ENCODE data around the gene FAM118A. TPM values are rescaled to one million over a fixed set of nuclear protein-coding genes. Genes with fewer than 3 reads are reported as not detected.
A peak's percentile ranks its signal among the peaks of the same experiment; 100 is the strongest.

Gene FAM118A
- total and polyA plus RNA-seq, 8 donors, result 12.0 to 747 (median 53.7) TPM

DNA sequence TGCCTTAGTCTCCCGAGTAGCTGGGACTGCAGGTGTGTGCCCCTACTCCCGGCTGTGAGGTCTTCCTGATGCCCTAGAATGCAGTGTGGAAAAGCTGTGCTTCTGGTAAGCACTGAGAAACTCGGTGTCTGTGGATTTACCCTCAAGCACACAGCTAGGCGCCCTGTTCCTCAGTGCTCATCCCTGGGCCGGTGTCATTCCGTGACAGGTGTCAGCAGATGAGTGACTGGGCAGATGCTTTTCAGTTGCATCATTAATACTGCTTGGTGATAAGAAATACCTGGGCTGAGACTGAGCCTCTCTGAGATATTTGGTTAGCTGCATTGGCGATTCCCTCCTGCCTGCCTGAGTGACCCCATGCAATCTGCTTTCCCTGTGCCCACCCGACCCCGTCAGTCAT is 21.8 kb downstream of the FAM118A start:
- TF ChIP-seq, protein P1, sequence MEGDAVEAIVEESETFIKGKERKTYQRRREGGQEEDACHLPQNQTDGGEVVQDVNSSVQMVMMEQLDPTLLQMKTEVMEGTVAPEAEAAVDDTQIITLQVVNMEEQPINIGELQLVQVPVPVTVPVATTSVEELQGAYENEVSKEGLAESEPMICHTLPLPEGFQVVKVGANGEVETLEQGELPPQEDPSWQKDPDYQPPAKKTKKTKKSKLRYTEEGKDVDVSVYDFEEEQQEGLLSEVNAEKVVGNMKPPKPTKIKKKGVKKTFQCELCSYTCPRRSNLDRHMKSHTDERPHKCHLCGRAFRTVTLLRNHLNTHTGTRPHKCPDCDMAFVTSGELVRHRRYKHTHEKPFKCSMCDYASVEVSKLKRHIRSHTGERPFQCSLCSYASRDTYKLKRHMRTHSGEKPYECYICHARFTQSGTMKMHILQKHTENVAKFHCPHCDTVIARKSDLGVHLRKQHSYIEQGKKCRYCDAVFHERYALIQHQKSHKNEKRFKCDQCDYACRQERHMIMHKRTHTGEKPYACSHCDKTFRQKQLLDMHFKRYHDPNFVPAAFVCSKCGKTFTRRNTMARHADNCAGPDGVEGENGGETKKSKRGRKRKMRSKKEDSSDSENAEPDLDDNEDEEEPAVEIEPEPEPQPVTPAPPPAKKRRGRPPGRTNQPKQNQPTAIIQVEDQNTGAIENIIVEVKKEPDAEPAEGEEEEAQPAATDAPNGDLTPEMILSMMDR (IDR thresholded peaks at IDR 0.05), result no peak
- TF ChIP-seq POLR2A (IDR thresholded peaks at IDR 0.05), result no peak
- no peak for TF ChIP-seq EP300 (IDR thresholded peaks at IDR 0.05)
- no peak for TF ChIP-seq POLR2AphosphoS5 (IDR thresholded peaks at IDR 0.05)
- no peak for DNase-seq
- Histone ChIP-seq H3K27ac (no peak overlapping the region), H3K36me3 (peaks cover 23 to 89% (median 82%) of the 10 kb centered on the region in 4 donors), H3K4me3 (no peak overlapping the region), H3K27me3 (no peaks in the 10 kb centered on the region), H3K4me1 (peaks cover 3 to 29% (median 14%) of the 10 kb centered on the region in 4 donors), H3K9me3 (no peaks in the 10 kb centered on the region)
- intact Hi-C loops (cut with DNase I; ENCODE audit: low total_unique reads), result no loop called here
- 87 to 97% (median 95%) methylated on average over 8 to 9 of the region's 9 CpGs for WGBS, 5 donors

DNA sequence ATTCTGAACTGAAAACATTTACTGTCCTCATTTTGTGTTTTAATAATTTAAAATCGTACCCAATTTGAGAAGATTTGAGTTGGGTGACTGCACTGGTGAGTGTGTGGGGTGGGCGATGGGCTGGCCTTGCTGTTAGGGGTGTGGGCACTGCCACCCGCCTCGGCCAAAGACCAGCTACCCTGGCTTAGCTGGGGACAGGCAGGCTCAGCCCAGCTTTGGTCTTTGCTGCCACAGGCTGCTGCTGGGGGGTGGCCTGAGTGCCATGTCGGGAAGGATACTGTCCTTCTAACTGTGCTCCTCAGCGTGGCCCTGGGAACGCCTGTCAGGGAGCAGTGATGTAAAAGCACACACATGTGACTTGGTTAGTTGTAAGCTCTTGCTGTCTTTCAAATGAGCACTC is 22.3 kb downstream of the FAM118A start:
- WGBS, 5 donors, result 94 to 100% (median 95%) methylated on average over 7 of the region's 7 CpGs
- intact Hi-C loops (cut with DNase I; ENCODE audit: low total_unique reads), result no loop called here
- no peak for TF ChIP-seq POLR2A (IDR thresholded peaks at IDR 0.05)
- TF ChIP-seq, protein P1 (IDR thresholded peaks at IDR 0.05), result no peak
- no peak for TF ChIP-seq EP300 (IDR thresholded peaks at IDR 0.05)
- TF ChIP-seq POLR2AphosphoS5 (IDR thresholded peaks at IDR 0.05), result no peak

DNA sequence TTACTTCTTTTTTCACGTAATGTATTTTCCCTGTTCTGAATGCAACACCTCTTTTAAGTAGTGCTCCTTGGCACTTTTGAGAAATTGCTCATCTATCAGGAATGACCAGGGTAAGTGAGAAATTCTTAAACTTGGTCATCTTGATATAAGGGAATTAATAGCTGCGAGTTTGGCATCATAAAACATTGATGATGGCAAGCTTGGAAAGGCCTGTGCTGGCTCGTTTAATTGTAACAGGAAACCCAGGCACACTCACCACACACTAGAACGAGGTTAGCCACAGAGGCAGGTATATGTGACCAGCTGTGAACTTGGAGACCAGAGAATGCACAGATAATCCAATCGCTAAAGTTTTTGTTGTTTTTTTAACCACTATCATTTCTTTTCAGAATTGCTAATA is 24.3 kb downstream of the FAM118A start:
- H3K4me3 ChIP-seq, result no peak overlapping the region
- H3K27me3 ChIP-seq, result no peaks in the 10 kb centered on the region
- TF ChIP-seq POLR2AphosphoS5 (IDR thresholded peaks at IDR 0.05) (no peak), POLR2A (IDR thresholded peaks at IDR 0.05) (no peak), EP300 (IDR thresholded peaks at IDR 0.05) (no peak)
- TF ChIP-seq, protein P1 (IDR thresholded peaks at IDR 0.05), result no peak
- DNase-seq, result no peak
- H3K36me3 ChIP-seq, result peaks cover 15 to 89% (median 77%) of the 10 kb centered on the region in 4 donors
- no peak overlapping the region for H3K27ac ChIP-seq
- no peaks in the 10 kb centered on the region for H3K9me3 ChIP-seq
- intact Hi-C loops (cut with DNase I; ENCODE audit: low total_unique reads), result no loop called here
- 27 to 48% (median 39%) methylated on average over 5 of the region's 5 CpGs for WGBS, 5 donors
- peaks cover 16 to 38% (median 26%) of the 10 kb centered on the region in 4 donors for H3K4me1 ChIP-seq

More for the DNA sequence above, 22.3 kb downstream of the FAM118A start:
- Histone ChIP-seq H3K9me3 (no peaks in the 10 kb centered on the region), H3K27me3 (no peaks in the 10 kb centered on the region), H3K4me3 (no peak overlapping the region), H3K27ac (no peak overlapping the region), H3K4me1 (peaks cover 8 to 34% (median 19%) of the 10 kb centered on the region in 4 donors), H3K36me3 (peaks cover 22 to 92% (median 81%) of the 10 kb centered on the region in 4 donors)
- DNase-seq, result no peak

DNA sequence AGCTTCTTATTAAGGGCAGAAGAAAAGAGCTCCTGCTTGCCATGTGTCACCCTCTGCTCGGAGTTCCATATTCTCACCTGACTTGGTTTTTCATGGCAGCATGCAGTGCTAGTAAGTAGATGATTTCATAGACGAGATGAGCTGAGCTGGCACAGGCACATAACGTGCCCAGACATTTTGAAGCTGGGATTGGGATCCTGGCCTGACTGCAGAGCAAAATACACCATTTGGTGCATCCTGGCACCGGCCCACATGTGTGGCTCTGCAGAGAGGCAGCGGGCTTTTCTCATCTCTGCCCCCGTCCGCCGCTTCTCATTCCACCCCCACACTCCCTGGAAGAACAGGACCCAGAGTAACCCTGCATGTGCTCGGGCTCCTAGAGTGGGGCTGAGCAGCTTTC is 24.8 kb downstream of the FAM118A start:
- intact Hi-C loops (cut with DNase I; ENCODE audit: low total_unique reads), result no loop called here
- peaks cover 15 to 89% (median 77%) of the 10 kb centered on the region in 4 donors for H3K36me3 ChIP-seq
- H3K4me3 ChIP-seq, result no peak overlapping the region

More for the DNA sequence above, 24.8 kb downstream of the FAM118A start:
- TF ChIP-seq, protein P1 (IDR thresholded peaks at IDR 0.05), result no peak
- no peak for TF ChIP-seq POLR2A (IDR thresholded peaks at IDR 0.05)
- TF ChIP-seq EP300 (IDR thresholded peaks at IDR 0.05), result no peak
- TF ChIP-seq POLR2AphosphoS5 (IDR thresholded peaks at IDR 0.05), result no peak
- Histone ChIP-seq H3K27me3 (no peaks in the 10 kb centered on the region), H3K4me1 (peaks cover 16 to 33% (median 24%) of the 10 kb centered on the region in 4 donors), H3K9me3 (no peaks in the 10 kb centered on the region), H3K27ac (peak overlapping the region in 1 of 5 donors; percentile 84)
- DNase-seq, result no peak
- WGBS, 5 donors, result 81 to 90% (median 89%) methylated on average over 9 of the region's 9 CpGs

Data from stomach (tissue), 9 donors.